Type B pancreatic cell (in vitro differentiated cells): Measurements from ENCODE around the gene GM2A. TPM values are rescaled to one million over a fixed set of nuclear protein-coding genes. Genes with fewer than 3 reads are reported as not detected.

Experiments
- DNase-seq: peaks from one replicate; pipeline ENCODE4 v3.0.0; 2021; ENCODE audit warnings: mixed read lengths; ENCODE audit not compliant: unreplicated experiment; ENCODE audit errors: extremely low spot score
- H3K27ac Mint-ChIP-seq: 2 replicates; pipeline ENCODE4 v1.8.0; 2021; ENCODE audit warnings: mild to moderate bottlenecking, mixed read lengths
- H3K27me3 Mint-ChIP-seq: 2 replicates; pipeline ENCODE4 v1.8.0; 2021; ENCODE audit warnings: mixed read lengths
- H3K36me3 Mint-ChIP-seq: 2 replicates; pipeline ENCODE4 v1.8.0; 2021; ENCODE audit warnings: mixed read lengths
- H3K4me1 Mint-ChIP-seq: one replicate; pipeline ENCODE4 v1.8.0; 2021; ENCODE audit warnings: mixed read lengths; ENCODE audit not compliant: unreplicated experiment
- H3K4me3 Mint-ChIP-seq: 2 replicates; pipeline ENCODE4 v1.8.0; 2021; ENCODE audit warnings: mild to moderate bottlenecking, mixed read lengths
- H3K9me3 Mint-ChIP-seq: 2 replicates; pipeline ENCODE4 v1.8.0; 2021; ENCODE audit warnings: mixed read lengths
- CTCF ChIP-seq: fragments of 200-600 bp; sonication (generic); conservative IDR thresholded peaks from 2 replicates; pipeline ENCODE4 v1.5.0; 2021; ENCODE audit warnings: antibody characterized with exemption, mild to moderate bottlenecking
- total RNA-seq: library from RNA; stranded (reverse); gene quantifications from 2 replicates; pipeline ENCODE4 v1.2.1, GENCODE V29; 2021; ENCODE audit warnings: low replicate concordance

Gene GM2A
- total RNA-seq, 1 donor from 2014 or later, result 38.1 TPM

- Mint-ChIP-seq H3K36me3 (no peaks in the 10 kb centered on the region), H3K27me3 (no peaks in the 10 kb centered on the region), H3K27ac (no peak overlapping the region), H3K4me3 (peak overlapping the region; percentile 27), H3K9me3 (no peaks in the 10 kb centered on the region), H3K4me1 (peaks cover 20% of the 10 kb centered on the region)
- no peak for DNase-seq
- TF ChIP-seq CTCF, result no peak
These were observed 2.8 kb downstream of the GM2A start for GRCh38 chr5:151255621-151256286.

GRCh38 chr5:151257731-151258181 lies 4.8 kb downstream of the GM2A start:
- Mint-ChIP-seq H3K36me3 (peaks cover 5% of the 10 kb centered on the region), H3K4me3 (peak overlapping the region; percentile 21), H3K4me1 (peaks cover 20% of the 10 kb centered on the region), H3K27me3 (no peaks in the 10 kb centered on the region), H3K27ac (peak overlapping the region; percentile 22), H3K9me3 (no peaks in the 10 kb centered on the region)
- DNase-seq, result no peak
- TF ChIP-seq CTCF, result no peak

- no peak for TF ChIP-seq CTCF
These were observed 5.2 kb downstream of the GM2A start for GRCh38 chr5:151258201-151258611.

GRCh38 chr5:151258816-151259215 lies 5.8 kb downstream of the GM2A start:
- Mint-ChIP-seq H3K4me3 (no peak overlapping the region), H3K27ac (no peak overlapping the region), H3K9me3 (no peaks in the 10 kb centered on the region), H3K27me3 (no peaks in the 10 kb centered on the region), H3K36me3 (peaks cover 7% of the 10 kb centered on the region), H3K4me1 (peaks cover 14% of the 10 kb centered on the region)
- no peak for DNase-seq
- TF ChIP-seq CTCF, result no peak

More at GRCh38 chr5:151258201-151258611, 5.2 kb downstream of the GM2A start:
- Mint-ChIP-seq H3K4me1 (peaks cover 20% of the 10 kb centered on the region), H3K27me3 (no peaks in the 10 kb centered on the region), H3K4me3 (no peak overlapping the region), H3K9me3 (no peaks in the 10 kb centered on the region), H3K36me3 (peaks cover 5% of the 10 kb centered on the region), H3K27ac (no peak overlapping the region)
- DNase-seq, result no peak

- peaks cover 19% of the 10 kb centered on the region for H3K4me1 Mint-ChIP-seq
- no peak overlapping the region for H3K4me3 Mint-ChIP-seq
- no peak for DNase-seq
- peaks cover 17% of the 10 kb centered on the region for H3K36me3 Mint-ChIP-seq
- no peak for TF ChIP-seq CTCF
- H3K27me3 Mint-ChIP-seq, result no peaks in the 10 kb centered on the region
- H3K9me3 Mint-ChIP-seq, result no peaks in the 10 kb centered on the region
- H3K27ac Mint-ChIP-seq, result no peak overlapping the region
These were observed 6.9 kb downstream of the GM2A start for GRCh38 chr5:151259931-151260330.
